Vagina (tissue), 2 donors: ENCODE results near the gene NOP10. TPM values are rescaled to one million over a fixed set of nuclear protein-coding genes. Genes with fewer than 3 reads are reported as not detected.
"Not testable (repeated sequence)": the region's sequence is repeated elsewhere in the genome, so short reads cannot be mapped to it uniquely, and the experiment has no call there.

Experiments
- DNase-seq, 2 donors: peaks; one replicate each; pipeline ENCODE4 v3.0.0-alpha.2; 2017; ENCODE audit errors: extremely low spot score in 2 of 2
- H3K27ac ChIP-seq: fragments of 200-600 bp; sonication (generic); one replicate; pipeline ENCODE4 v1.5.1; 2019
- H3K27me3 ChIP-seq: fragments of 200-600 bp; sonication (generic); one replicate; pipeline ENCODE4 v1.5.1; 2019
- H3K36me3 ChIP-seq, 2 donors: fragments of 200-600 bp; sonication (generic); one replicate each; pipeline ENCODE4 v1.5.1; 2017 to 2019
- H3K4me1 ChIP-seq: fragments of 200-600 bp; sonication (generic); one replicate; pipeline ENCODE4 v1.5.1; 2019
- H3K4me3 ChIP-seq, 2 donors: fragments of 200-600 bp; sonication (generic); 1 replicate in 1 of 2; 2 replicates in 1 of 2; pipeline ENCODE4 v1.5.1; 2016 to 2019
- H3K9me3 ChIP-seq: fragments of 200-600 bp; sonication (generic); one replicate; pipeline ENCODE4 v1.5.1; 2019
- CTCF ChIP-seq, 3 experiments: fragments of 450-650 bp in 2 of 3; fragments of 200-600 bp in 1 of 3; sonication (generic) in 1 of 3; IDR thresholded peaks; one replicate each; pipeline ENCODE4 v1.5.1; 2017 to 2019; ENCODE audit warnings: antibody characterized with exemption in 3 of 3, mild to moderate bottlenecking in 2 of 3, moderate library complexity in 2 of 3
- POLR2A ChIP-seq, 2 donors: fragments of 450-650 bp; IDR thresholded peaks; one replicate each; pipeline ENCODE4 v1.6.1; 2017; ENCODE audit warnings: antibody characterized with exemption in 2 of 2, mild to moderate bottlenecking in 2 of 2, moderate library complexity in 2 of 2
- POLR2AphosphoS5 ChIP-seq, 2 donors: sonication (generic); formaldehyde crosslinking; IDR thresholded peaks; one replicate each; pipeline ENCODE4 v1.9.0; 2017; ENCODE audit warnings: antibody characterized with exemption in 2 of 2, mild to moderate bottlenecking in 2 of 2, low read depth in 1 of 2; ENCODE audit not compliant: insufficient read depth in 1 of 2
- intact Hi-C: fragments of 100-400 bp; cut with DNase I; formaldehyde crosslinking; loops from one replicate; pipeline ENCODE4 v1.15.1; 2023
- total RNA-seq: library from RNA; depleted of rRNA; stranded (reverse); fragments of >200 nt; gene quantifications from one replicate; pipeline ENCODE4 v1.2.3, GENCODE V29; 2016

NOP10 gene
- total RNA-seq, 1 donor from 2014 or later: 150 TPM

- intact Hi-C loops: no loop called here
- Histone ChIP-seq H3K4me1 (peaks cover 7% of the 10 kb centered on the region), H3K9me3 (no peaks in the 10 kb centered on the region), H3K36me3 (peaks cover 0 to 19% of the 10 kb centered on the region in 2 donors), H3K4me3 (no peak overlapping the region), H3K27ac (no peak overlapping the region), H3K27me3 (no peaks in the 10 kb centered on the region)
- no peak for DNase-seq
- TF ChIP-seq POLR2AphosphoS5 (IDR thresholded peaks at IDR 0.05; ENCODE audit: insufficient read depth in 1 of 2, low read depth in 1 of 2) (no peak), POLR2A (IDR thresholded peaks at IDR 0.05) (no peak), CTCF (IDR thresholded peaks at IDR 0.05) (no peak)
Measured at GRCh38 chr15:34358367-34358766, 15.4 kb upstream of the NOP10 start.

DNA sequence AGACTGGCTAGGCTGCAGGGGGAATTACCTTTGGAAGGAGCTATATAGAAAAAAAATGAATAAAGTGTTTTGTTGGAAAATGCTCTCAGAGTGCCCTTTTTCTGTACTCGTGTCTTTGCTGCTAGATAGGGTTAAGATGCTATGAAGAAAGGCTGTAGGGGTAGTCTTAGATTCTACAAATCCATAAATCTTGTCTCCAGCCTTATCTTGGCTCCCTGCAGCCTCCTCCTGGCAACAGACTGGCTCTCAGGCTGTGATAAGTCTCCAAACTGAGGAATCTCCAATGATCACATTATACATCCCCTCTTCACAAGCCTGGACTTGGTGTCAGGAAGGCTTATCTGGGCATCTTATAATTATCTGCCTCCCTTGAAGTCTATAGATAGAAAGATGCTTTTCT is 14.7 kb upstream of the NOP10 start:
- intact Hi-C loops: no loop called here
- peaks cover 0 to 16% of the 10 kb centered on the region in 2 donors for H3K36me3 ChIP-seq
- no peaks in the 10 kb centered on the region for H3K27me3 ChIP-seq

DNA sequence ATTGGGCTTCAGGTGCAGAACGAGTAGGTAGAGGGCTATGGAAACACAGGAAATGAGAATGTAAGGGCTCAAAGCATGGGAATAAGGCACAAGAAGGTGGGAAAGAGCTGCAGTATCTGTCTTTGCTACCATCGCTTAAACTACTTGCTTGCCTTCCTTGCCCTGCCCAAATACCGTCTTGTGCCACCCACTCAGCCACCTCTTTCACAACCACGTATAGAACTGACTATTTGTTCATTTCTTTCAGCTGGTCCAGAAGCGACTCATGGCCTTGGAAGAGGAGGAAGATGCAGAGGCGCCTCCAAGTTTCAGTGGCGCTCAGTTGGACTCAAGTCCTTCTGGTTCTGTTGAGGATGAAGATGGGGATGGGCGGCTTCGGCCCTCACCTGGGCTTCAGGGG is 12.3 kb upstream of the NOP10 start:
- Histone ChIP-seq H3K27me3 (no peaks in the 10 kb centered on the region), H3K36me3 (peaks cover 0 to 9% of the 10 kb centered on the region in 2 donors), H3K27ac (no peak overlapping the region), H3K4me1 (peaks cover 7% of the 10 kb centered on the region), H3K9me3 (no peaks in the 10 kb centered on the region), H3K4me3 (no peak overlapping the region)
- intact Hi-C loops: no loop called here
- no peak for DNase-seq
- no peak for TF ChIP-seq POLR2AphosphoS5 (IDR thresholded peaks at IDR 0.05; ENCODE audit: insufficient read depth in 1 of 2, low read depth in 1 of 2)
- TF ChIP-seq CTCF (IDR thresholded peaks at IDR 0.05): no peak
- no peak for TF ChIP-seq POLR2A (IDR thresholded peaks at IDR 0.05)

More for the DNA sequence above, 14.7 kb upstream of the NOP10 start:
- Histone ChIP-seq H3K9me3 (no peaks in the 10 kb centered on the region), H3K4me1 (peaks cover 7% of the 10 kb centered on the region), H3K4me3 (no peak overlapping the region), H3K27ac (no peak overlapping the region)
- TF ChIP-seq CTCF (IDR thresholded peaks at IDR 0.05) (no peak), POLR2AphosphoS5 (IDR thresholded peaks at IDR 0.05; ENCODE audit: insufficient read depth in 1 of 2, low read depth in 1 of 2) (no peak), POLR2A (IDR thresholded peaks at IDR 0.05) (no peak)
- DNase-seq: no peak

DNA sequence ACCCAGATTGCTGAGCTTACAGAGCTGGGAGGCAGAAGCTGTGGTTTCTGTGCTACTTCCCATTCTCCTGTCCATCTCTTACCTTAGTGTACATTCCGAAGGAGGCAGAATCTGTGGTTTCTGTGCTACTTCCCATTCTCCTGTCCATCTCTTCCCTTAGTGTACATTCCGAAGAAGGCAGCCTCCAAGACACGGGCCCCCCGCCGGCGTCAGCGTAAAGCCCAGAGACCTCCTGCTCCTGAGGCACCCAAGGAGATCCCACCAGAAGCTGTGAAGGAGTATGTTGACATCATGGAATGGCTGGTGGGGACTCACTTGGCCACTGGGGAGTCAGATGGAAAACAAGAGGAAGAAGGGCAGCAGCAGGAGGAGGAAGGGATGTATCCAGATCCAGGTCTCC is 11.3 kb upstream of the NOP10 start:
- Histone ChIP-seq H3K27ac (no peak overlapping the region), H3K4me1 (no peaks in the 10 kb centered on the region), H3K36me3 (peaks cover 0 to 9% of the 10 kb centered on the region in 2 donors), H3K9me3 (no peaks in the 10 kb centered on the region), H3K4me3 (no peak overlapping the region), H3K27me3 (no peaks in the 10 kb centered on the region)
- intact Hi-C loops: no loop called here
- TF ChIP-seq POLR2A (IDR thresholded peaks at IDR 0.05): no peak
- no peak for TF ChIP-seq CTCF (IDR thresholded peaks at IDR 0.05)
- no peak for TF ChIP-seq POLR2AphosphoS5 (IDR thresholded peaks at IDR 0.05; ENCODE audit: insufficient read depth in 1 of 2, low read depth in 1 of 2)
- DNase-seq: no peak

DNA sequence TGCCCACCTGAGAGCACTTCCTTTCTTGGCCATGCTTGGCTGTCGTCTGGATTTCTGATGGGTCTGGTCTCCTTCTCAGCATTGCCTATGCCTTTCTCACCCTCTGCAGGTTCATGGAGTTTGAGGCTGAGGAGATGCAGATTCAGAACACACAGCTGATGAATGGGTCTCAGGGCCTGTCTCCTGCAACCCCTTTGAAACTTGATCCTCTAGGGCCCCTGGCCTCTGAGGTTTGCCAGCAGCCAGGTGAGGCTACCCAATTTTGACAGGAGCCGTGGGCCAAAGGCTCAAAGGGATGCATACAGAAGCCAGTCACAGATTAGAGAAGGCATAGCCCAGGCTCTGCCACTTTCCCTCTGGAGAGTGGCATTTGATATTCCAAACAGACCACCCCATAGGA is 10.7 kb upstream of the NOP10 start:
- no peak overlapping the region for H3K4me3 ChIP-seq
- TF ChIP-seq POLR2A (IDR thresholded peaks at IDR 0.05) (no peak), CTCF (IDR thresholded peaks at IDR 0.05) (no peak), POLR2AphosphoS5 (IDR thresholded peaks at IDR 0.05; ENCODE audit: insufficient read depth in 1 of 2, low read depth in 1 of 2) (no peak)
- H3K27ac ChIP-seq: no peak overlapping the region
- no peaks in the 10 kb centered on the region for H3K4me1 ChIP-seq
- H3K36me3 ChIP-seq: peaks cover 0 to 9% of the 10 kb centered on the region in 2 donors
- no peaks in the 10 kb centered on the region for H3K27me3 ChIP-seq
- no peaks in the 10 kb centered on the region for H3K9me3 ChIP-seq
- intact Hi-C loops: no loop called here
- no peak for DNase-seq

- not testable (repeated sequence) for DNase-seq, H3K4me1 ChIP-seq
Measured at GRCh38 chr15:34352996-34353395, 10.1 kb upstream of the NOP10 start.

More at GRCh38 chr15:34352996-34353395, 10.1 kb upstream of the NOP10 start:
- intact Hi-C loops, H3K4me3 ChIP-seq, H3K27ac ChIP-seq, H3K27me3 ChIP-seq, H3K9me3 ChIP-seq, H3K36me3 ChIP-seq: not testable (repeated sequence)
